GM19238 (cell line): ENCODE results near the gene PCDH15.
"Not testable (repeated sequence)": the region's sequence is repeated elsewhere in the genome, so short reads cannot be mapped to it uniquely, and the experiment has no call there.

Experiments used
- DNase-seq: peaks from one replicate; pipeline ENCODE4 v3.0.0; 2011; ENCODE audit warnings: low spot score; ENCODE audit not compliant: insufficient read length

Gene PCDH15

GRCh38 chr10:54396031-54396430 lies 405.0 kb downstream of the PCDH15 start:
- no peak for DNase-seq

- not testable (repeated sequence) for DNase-seq
These were observed 406.4 kb downstream of the PCDH15 start for GRCh38 chr10:54394598-54394997.

GRCh38 chr10:54372179-54372578 lies 428.9 kb downstream of the PCDH15 start:
- DNase-seq, result no peak

GRCh38 chr10:54368984-54369383 lies 432.0 kb downstream of the PCDH15 start:
- no peak for DNase-seq

- DNase-seq, result no peak
These were observed 437.6 kb downstream of the PCDH15 start for GRCh38 chr10:54363390-54363789.

- DNase-seq, result no peak
These were observed 459.0 kb downstream of the PCDH15 start for GRCh38 chr10:54342058-54342457.

- DNase-seq, result no peak
These were observed 465.7 kb downstream of the PCDH15 start for GRCh38 chr10:54335296-54335695.

- no peak for DNase-seq
These were observed 481.7 kb downstream of the PCDH15 start for GRCh38 chr10:54319341-54319740.

GRCh38 chr10:54318470-54318869 lies 482.6 kb downstream of the PCDH15 start:
- no peak for DNase-seq

- DNase-seq, result no peak
These were observed 486.6 kb downstream of the PCDH15 start for GRCh38 chr10:54314430-54314829.

GRCh38 chr10:54284526-54285193 lies 516.4 kb downstream of the PCDH15 start:
- no peak for DNase-seq

GRCh38 chr10:54282012-54282411 lies 519.0 kb downstream of the PCDH15 start:
- DNase-seq, result no peak

- DNase-seq, result no peak
These were observed 534.6 kb downstream of the PCDH15 start for GRCh38 chr10:54266395-54266794.

GRCh38 chr10:54262726-54263125 lies 538.3 kb downstream of the PCDH15 start:
- DNase-seq, result no peak

GRCh38 chr10:54259104-54259503 lies 541.9 kb downstream of the PCDH15 start:
- DNase-seq, result no peak

GRCh38 chr10:54234832-54235231 lies 566.2 kb downstream of the PCDH15 start:
- no peak for DNase-seq

GRCh38 chr10:54203401-54203800 lies 597.6 kb downstream of the PCDH15 start:
- DNase-seq, result no peak

GRCh38 chr10:54198051-54198450 lies 603.0 kb downstream of the PCDH15 start:
- no peak for DNase-seq

- DNase-seq, result no peak
These were observed 606.2 kb downstream of the PCDH15 start for GRCh38 chr10:54194806-54195205.

- no peak for DNase-seq
These were observed 641.1 kb downstream of the PCDH15 start for GRCh38 chr10:54159924-54160323.

- no peak for DNase-seq
These were observed 652.5 kb downstream of the PCDH15 start for GRCh38 chr10:54148508-54148907.

GRCh38 chr10:54139819-54140428 lies 661.1 kb downstream of the PCDH15 start:
- DNase-seq, result no peak

GRCh38 chr10:54137396-54137795 lies 663.6 kb downstream of the PCDH15 start:
- no peak for DNase-seq
